HG02973 (cell line): ENCODE data around the gene ETV6.
A peak's percentile ranks its signal among the peaks of the same experiment; 100 is the strongest.

Experiments used
- ATAC-seq: cut with Tn5 transposase; IDR thresholded peaks from one replicate; pipeline ENCODE4 v1.9.1; 2021; ENCODE audit warnings: moderate library complexity; ENCODE audit not compliant: unreplicated experiment

The ETV6 gene

DNA sequence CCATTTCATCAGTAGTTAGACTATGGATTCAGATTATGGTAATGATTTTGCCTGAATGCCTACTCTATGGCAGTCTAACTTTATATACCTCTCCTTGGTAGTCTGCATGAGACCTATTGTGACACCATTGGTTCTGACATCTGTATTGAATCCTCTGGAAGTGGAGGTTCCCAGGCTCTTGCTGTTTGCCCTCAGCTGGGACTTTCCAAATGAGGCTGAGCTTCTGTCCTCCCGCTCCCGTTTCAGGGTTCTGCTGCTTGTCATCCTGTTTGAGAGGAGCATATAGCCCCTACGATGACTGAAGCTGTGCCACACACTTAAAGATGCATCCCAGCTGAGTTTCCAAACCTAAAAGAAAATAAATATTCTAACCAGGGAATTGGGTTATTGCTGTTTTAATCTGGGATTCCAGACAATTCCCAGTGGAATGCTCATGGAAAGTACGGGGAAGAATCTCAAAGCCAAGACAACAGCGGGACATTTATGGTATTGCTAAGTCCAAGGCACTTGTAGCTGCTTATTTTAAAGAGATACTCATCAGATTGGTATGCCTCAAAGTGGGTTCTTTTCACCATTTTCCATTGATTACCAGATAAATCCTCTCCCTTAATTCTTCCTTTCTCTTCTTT, 105.9 kb downstream of the ETV6 start:
- ATAC-seq = no peak

DNA sequence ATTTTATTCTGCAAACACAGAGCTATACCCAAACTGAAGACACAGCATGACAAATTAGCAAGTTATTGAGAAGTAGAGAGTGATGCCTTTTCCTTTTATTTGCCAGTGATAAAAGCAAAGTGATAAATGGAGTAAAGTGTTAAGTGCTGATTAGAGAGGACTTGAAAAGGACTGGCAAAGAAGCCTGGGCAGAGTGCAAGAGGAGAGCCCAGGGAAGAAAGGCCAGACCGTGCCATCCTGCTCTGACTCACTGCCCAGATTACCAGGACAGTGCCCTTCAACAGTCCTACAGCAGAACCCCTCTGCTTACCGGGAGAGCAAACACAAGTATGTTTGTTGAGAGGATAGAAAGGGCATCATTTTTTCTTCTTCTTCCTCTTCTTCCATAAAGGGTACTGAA, 106.5 kb downstream of the ETV6 start:
- ATAC-seq = no peak

DNA sequence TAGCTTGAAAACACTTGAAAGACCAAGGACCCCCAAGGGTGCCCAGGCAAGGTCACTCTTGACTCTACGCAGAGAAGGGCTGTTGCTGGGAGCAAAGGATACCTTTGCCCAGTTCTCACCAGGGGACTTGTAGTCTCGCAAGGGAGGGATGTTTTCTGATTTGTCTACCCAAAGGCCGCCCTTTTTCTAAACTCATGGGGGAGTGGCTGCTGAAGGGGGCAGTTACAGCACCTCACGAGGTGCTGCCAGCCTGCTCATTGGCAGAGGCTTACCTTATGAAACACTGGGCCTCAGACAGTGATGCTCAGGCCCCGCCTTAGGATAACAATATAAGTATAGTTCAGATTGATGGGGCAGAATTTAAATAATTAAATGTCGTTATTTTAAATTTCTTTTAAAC, 107.0 kb downstream of the ETV6 start:
- ATAC-seq = no peak

DNA sequence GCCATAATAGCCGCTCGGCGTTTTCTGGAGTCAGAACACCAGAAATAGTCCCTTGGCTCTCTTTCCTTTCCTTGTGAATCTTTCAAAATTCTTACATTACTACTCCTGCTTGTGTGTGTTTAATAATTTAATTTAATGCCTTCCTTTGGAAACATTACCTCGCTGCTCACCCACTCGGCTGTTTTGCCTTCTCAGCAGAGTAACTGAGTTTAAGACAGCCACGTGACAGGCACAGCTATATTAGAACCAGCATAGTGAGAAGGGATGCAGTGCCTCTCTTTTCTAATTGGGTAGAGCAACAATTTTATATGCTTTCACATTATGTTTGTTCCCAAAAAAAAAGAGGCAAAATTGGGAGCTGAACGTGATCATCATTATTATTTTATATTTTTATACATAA, 107.6 kb downstream of the ETV6 start:
- ATAC-seq = no peak

DNA sequence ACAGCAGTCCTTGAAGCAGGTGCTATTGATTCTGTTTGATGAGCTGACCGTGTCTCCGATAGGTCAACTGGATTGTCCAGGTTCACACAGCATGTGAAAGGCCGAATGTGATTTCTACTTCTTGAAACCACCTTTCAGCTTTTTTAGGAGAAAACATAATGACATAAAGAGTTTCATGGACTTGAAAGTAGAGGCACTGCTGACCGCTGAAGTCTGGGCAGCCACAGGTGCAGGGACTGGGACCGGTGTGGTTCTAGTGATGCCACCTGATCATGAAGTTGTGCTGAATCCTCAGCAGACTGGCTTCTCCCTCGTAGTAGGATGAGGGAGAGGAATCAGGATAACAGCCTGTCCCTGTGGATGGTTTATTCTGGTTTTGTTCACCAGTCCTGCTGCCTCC, 108.1 kb downstream of the ETV6 start:
- ATAC-seq = no peak

DNA sequence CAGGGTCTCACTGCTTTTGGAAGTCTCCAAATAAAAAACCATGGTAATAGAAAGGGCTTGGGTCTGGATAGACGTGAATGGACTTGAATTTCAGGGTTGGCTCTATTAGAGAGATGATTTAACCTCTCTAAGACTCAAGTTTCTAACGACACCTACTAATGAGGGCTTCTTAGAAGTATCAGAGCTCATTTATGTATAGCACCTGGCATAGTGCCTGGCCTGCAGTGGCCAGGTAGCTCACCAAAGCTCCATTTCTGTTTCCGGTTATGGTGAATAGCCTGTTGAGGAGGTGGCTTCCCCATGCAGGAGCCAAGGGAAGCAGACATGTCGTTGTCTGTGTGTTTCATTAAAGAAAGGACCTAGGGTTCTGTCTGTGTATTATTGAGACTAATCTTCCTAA, 108.6 kb downstream of the ETV6 start:
- no peak for ATAC-seq

DNA sequence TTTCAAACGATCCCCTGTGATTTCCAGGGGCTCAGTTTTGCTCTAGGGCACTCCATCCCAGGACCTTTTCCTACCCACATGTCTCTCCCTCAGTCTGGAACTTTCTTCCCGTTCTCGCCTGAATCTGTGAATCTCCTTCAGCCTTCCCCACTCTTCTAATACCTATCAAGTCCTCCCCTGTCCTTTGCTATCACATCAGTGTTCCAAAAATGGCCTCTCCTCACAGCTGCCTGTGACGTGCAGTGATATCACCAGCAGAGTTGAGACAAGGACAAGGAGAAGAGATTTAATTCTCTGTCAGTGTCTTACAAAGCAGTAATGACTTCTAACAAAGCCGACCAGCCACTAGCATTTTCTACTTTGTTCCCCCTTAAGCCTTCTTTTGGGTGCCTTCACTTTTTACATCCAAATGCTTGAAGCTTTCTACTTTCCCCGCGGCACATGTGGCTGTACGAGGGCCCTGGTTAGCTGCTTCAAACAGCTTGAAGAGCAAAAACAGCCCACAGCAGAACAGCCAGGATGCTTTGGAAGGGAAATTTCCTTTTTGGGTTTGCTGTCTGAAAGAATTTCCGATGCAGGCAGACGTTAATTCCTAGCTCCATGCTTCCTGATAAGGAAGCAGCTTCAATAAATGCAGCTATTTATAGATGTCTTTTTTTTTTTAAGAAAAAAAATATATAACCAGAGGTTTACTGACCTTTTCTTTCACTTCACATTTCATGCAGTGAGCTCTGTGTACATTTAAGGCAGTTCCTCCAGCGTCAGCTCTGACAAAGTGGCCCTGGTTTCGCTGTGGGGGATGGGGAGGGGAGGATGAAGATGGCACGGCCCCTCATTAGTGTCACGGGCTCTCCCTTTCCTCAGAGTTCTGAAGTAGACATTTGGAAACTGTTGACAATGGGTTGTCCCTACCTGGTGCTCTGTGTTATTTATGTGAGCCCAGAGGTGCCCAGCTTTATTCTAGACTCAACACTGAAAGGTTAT, 109.3 kb downstream of the ETV6 start:
- ATAC-seq = no peak

DNA sequence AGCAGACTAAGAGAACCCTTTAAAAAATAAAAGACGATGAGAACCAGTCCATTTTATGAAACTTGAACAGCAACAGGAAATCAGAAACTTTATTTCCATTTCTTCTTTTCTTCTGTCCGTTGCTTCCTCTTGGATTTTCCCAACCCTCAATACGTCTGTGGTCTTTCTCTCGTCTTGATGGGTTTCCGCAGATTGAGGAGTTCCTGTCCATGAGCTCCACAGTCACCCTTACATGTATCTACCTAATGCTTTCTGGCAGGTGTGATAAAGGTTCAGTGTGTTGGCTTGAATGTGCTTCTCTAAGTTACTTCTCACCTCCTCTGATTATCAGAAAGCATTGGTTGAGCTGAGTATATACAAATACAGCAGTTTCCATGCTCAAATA, 110.0 kb downstream of the ETV6 start:
- ATAC-seq = no peak

DNA sequence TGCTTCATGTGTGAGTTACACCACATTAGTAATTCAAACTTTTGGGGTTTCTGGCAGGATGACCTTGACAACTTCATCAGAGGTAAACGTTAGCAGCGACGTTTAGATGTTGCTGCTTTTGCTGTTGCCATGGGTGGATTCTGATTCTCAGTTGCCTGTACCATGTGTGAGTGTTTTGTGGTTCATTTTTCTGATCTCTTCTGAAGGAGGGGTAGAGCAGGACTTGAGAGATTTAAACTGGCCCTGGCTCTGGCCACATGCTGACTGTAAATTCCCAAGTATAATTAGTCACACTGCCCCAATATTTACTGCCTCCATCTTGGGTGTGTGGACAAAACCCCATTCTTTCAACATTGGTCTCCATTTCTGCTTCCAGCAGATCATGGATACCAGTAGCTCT, 110.4 kb downstream of the ETV6 start:
- ATAC-seq = no peak

DNA sequence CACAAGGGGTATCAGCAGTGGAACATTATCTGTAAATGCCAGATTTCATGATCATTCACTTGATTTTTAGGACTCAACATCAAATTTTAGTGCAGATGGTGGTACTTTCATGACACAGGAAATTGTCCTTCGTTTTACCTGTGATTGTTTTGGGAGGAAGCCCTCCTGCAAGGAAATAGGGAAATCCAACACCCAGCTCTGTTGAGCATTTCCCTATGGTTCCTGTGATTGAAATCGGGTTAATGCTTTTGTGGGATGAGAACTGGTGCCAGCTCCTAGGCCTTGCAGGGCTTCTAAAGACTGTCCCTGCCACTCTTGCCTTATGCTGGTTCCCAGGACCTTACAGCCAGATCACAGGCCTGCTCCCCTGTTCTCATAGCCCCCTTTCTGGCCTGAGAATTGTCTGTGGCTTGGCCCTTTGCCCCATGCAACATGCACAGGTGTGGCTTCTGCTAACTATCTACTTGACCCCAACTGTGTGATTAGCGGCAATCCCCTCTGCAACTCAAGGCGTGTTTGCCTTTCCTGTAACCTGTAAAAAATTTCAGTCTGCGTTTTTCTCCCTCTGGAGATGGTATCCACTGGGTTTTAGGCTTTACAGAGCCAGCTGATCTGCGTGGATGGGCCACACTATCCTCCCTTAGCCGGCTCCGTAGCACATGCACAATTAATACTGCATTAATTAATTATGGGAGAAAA, 112.5 kb downstream of the ETV6 start:
- peak; percentile 29 for ATAC-seq

DNA sequence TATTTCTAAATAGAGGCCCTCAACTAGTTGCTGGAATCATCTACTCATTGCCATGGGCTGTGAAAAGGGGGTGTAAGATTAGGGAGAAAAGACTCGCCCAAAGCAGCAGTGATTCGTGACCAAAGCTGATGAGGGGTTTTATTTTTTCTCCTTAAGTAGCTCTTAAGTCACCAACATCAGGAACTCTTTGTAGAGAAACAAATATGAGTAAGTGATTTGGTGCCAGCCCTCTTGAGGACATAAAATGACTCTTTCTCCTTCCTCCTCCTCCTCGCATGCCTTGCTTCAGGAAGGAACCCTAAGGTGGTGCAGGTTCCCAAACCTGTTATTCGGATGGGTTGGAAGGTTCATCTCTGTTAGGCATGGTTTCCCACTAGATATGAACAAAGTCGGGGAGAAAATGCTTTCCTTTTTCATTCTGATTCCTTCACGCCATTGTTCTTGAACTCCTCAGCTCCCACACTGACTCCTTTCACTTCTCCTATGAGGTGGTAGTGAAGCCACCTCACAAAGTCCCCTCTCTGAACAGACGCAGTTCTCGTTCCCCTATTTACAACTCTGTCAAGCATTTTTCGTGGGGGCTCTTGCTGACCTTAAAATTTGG, 113.4 kb downstream of the ETV6 start:
- peak; percentile 40 for ATAC-seq

DNA sequence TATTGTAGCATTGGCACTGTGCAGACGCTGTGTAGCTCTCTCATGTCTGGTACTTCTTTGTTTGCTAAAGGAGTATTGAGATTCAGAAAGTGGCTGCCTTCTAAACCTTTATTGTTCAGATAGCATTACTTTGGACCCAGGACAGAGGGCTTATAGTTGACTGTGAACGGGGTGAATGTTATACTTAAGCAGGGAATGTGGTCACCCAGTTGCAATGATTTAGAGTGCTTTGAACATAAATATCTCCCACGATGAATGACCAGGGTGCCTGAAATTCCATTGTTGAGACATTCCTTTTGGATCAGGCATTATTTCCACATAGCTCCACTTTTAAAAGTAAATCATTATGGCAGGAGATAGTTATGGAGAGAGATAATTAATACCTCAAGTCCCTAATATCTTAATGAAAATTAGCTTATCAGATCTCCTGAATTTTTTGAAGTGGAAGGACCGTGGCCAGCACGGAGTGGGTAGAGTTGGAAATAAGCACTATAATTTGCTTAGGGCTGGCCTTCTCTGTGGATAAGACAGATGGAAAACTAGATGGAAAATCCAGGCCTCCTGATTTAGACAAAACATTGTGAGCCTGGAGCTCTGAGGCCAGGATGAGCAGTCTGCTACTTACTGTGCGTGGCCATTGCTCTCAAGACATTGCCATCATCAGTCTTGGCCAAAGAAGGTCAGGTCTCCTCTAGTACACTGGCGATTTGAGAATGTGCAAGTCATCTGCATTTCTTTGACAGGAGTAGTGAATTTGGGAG, 114.5 kb downstream of the ETV6 start:
- no peak for ATAC-seq

DNA sequence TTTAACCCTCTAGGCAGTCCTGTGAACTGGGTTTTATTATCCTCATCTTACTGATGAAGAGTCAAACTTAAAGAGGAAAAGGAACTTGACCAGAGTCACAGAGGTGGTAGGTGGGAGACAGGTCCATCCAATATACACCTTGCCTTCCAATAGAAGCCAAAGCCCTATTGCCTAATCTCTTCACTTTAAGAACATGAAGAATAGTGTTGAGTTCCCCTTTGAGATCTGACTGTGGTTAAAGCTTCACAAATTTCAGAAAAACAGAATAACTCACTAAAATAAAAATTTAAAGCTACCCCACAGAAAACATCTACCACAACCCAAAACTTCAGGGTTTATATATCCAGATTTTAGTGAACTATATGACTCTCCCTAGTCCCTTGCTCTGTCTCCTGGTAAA, 115.4 kb downstream of the ETV6 start:
- no peak for ATAC-seq

DNA sequence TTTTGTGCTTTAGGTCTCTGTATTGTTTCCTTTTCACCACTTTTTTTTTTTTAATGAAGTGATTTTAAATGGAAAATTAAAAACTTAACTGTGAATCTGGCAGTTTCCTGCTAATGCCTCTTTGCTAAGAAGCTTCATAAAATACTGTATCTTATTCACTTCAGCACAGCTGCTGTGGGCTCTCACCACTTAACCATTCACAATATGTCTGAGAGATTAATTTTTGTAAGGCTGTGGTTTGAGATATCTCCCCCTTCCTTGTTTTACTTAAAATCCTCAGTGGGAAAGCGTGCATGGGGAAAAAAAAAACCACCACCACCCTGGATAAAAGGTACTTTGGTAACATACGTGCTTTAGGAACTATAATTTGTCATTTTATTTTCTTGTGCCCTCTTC, 115.9 kb downstream of the ETV6 start:
- ATAC-seq = no peak

DNA sequence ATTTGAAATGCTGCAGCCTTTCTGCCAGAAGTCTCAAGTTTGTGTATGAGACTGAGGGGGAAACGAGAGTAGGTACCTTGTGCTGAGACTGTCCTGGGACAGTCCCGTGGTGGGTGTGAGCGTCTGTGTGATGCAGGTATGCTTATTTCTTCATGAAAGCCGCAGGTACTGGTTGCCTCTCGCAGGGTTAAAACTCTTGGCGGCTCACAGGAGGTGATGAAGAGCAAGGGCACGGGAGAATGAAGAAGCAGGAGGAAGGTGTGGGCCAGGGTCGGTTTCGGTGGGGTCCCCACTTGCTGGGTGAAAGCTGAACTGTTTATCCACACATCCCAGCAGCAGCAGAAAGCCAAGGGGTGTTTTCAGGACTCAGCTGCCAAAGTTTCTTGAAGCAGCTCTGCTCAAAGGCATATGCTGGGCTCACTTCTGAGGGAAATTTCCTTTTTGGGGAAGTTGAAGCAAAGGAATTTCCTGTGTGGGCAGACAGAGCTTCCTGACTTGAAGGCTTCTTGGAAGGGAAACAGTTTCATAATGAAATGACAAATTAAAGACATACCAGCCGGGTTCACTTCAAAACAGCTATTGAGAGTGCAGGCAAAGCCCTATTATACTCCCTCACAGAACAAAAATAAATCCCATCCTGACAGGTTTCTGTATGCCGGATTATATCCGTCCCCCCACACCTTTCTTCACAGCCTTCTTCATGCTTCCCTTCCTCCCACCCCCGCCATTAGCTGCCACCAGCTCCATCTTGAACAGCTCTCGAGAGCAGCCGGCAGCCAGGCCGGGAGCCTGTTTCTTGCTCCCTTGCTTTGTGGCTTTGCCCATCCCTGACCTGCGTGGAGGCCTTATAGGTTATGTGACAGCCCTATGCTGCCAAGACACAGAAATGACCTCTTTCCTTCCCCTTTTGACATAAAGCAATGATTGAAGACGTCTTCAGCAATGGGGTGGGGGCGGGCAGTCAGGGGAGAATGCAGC, 116.6 kb downstream of the ETV6 start:
- ATAC-seq = peak; percentile 66

DNA sequence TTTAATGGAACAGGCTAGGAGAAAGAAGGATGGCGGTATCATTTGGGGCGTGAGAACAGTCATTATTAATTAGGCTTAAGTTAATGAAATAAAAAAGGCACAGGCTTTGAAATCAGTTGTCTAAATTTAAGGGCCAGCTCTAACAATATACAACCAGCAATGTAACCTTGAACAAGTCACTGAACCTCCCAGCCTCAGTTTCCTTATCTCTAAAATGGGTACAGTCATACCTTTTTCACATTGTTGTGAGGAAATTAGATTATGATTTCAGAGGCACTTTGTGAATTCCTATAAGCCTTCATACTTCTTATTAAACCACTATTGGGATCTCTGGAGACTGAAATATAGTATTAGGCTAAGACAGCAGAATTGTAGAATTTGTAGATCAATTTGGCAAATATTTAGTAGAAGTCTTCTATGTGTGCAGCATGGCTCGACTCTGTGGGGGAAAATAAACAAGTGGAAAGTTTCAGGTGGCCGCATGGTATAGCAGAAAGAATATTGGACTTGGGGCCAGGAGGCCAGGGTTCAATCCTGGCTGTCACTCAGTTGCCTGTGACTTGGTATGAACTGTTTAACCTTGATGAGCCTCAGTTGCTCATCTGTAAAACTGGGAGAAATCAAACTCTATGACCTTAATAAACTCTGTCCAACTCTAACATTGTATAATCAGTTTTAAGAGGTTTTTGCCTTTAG, 117.7 kb downstream of the ETV6 start:
- no peak for ATAC-seq

DNA sequence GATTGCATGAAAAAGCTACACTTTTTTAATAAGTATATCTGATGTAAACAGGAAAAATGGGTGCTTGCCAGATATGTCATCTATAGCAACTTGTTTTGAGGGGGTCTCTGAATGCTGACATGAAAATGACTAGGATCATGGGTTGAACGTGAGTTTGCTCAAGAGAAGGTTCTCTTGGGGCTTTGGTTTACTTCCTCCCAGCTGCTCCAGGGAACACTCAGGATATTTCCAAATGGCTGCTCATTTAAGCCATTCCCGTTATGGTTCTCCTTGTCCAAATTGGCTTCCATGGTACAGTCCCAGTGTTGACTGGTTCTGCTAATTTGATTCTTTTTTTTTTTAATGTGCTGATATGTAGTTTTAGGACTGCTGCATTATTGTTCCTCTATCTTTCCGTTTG, 118.3 kb downstream of the ETV6 start:
- no peak for ATAC-seq

DNA sequence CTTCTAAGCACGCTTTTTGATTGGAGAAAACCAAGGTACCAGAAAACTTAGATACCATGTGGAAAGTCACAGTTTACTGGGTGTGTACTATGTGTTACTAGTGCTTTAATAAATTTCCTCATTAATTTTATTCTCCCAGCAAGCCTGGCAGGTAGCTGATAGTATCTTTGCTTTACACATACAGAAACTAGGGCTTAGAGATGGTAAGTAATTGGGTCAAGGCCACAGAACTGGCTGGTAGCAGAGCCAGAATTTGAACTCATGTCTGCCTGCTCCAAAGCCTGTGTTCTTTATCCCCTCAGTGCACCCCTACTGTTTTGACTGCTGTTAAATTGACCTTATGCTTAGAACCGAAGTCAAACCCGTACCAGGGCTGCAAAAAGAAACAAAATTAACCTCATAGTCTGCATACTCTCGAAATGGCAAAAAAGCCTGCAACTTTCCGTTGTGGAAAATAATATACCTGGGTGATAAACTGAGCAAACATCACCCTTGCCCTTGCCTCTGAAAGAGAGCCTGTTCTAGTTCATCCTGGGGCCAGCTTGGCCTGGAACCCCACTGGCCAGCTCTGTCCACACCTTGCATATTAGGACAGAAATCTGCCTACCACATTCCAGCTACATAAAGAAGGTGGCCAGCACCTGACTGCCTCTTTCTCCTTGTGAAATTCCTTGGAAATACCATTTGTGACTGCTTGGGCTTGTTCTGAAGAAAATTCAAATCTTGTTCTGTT, 118.9 kb downstream of the ETV6 start:
- no peak for ATAC-seq
